HCT116 (cell line): ENCODE measurements around the gene IDI1. TPM values are rescaled to one million over a fixed set of nuclear protein-coding genes. Genes with fewer than 3 reads are reported as not detected.

Source experiments
- ATAC-seq: fragments of 200-7000 bp; cut with Tn5 transposase; 2 replicates; pipeline ENCODE4 v1.9.1; 2020; ENCODE audit warnings: mild to moderate bottlenecking, moderate library complexity
- BruUV-seq: library from RNA; stranded (reverse); fragments of 400-500 nt; replicated peaks from 2 replicates; lab custom pipeline; 2021; lab: Mats Ljungman, UMichigan
- CTCF ChIA-PET: fragments of 300-600 bp; sonication (Branson Sonifier 250); formaldehyde crosslinking; loops from one replicate; lab custom pipeline; 2021; ENCODE audit warnings: antibody characterized with exemption; lab: Charles Lee
- POLR2A ChIA-PET: fragments of 300-600, 350-600 bp; sonication (Branson Sonifier 250); formaldehyde crosslinking; loops from one replicate; lab custom pipeline; 2021; ENCODE audit warnings: antibody characterized with exemption; lab: Charles Lee
- RAD21 ChIA-PET, 2 experiments: fragments of 300-600 bp; sonication (Branson Sonifier 250); formaldehyde crosslinking; loops; one replicate each; lab custom pipeline; 2023; ENCODE audit warnings: low total read pairs in 2 of 2; ENCODE audit not compliant: uncharacterized antibody in 2 of 2, unreplicated experiment in 2 of 2, low non-redundant PET in 1 of 2; lab: Charles Lee
- DNase-seq: peaks from one replicate; pipeline ENCODE4 v3.0.0-alpha.2; 2010; ENCODE audit warnings: low read depth, low spot score
- H2AFZ ChIP-seq: fragments of 200-600 bp; shearing (Covaris generic), sonication (generic); 2 replicates; pipeline ENCODE4 v1.6.1; 2017; ENCODE audit warnings: low read depth, mixed run types, mixed read lengths, antibody characterized with exemption, low read length; ENCODE audit not compliant: poor library complexity, severe bottlenecking
- H3K27ac ChIP-seq: 2 replicates; pipeline ENCODE4 v1.5.1; 2012; ENCODE audit warnings: low read depth, low read length
- H3K27me3 ChIP-seq: fragments of 200-600 bp; sonication (generic); 2 replicates; pipeline ENCODE4 v1.6.1; 2016; ENCODE audit warnings: mixed run types, low read length, mixed read lengths; ENCODE audit not compliant: insufficient read depth
- H3K36me3 ChIP-seq, 2 experiments: fragments of 200-500 bp in 1 of 2; fragments of 200-600 bp in 1 of 2; sonication (Bioruptor generic) in 1 of 2; sonication (generic) in 1 of 2; 2 replicates each; pipeline versions ENCODE4 v1.5.1 to v1.6.1; 2014 to 2016; ENCODE audit warnings: low read length in 2 of 2, inconsistent platforms in 1 of 2, mixed read lengths in 1 of 2, mixed run types in 1 of 2; ENCODE audit not compliant: insufficient read depth in 2 of 2, control insufficient read depth in 1 of 2
- H3K4me1 ChIP-seq, 2 experiments: fragments of 200-600 bp in 1 of 2; sonication (generic) in 1 of 2; 2 replicates each; pipeline versions ENCODE4 v1.5.1 to v1.6.1; 2012 to 2017; ENCODE audit warnings: low read length in 2 of 2, inconsistent platforms in 1 of 2, mild to moderate bottlenecking in 1 of 2, mixed read lengths in 1 of 2, mixed run types in 1 of 2, moderate library complexity in 1 of 2; ENCODE audit not compliant: insufficient read depth in 2 of 2, control insufficient read depth in 1 of 2
- H3K4me2 ChIP-seq: fragments of 200-600 bp; sonication (generic); 2 replicates; pipeline ENCODE4 v1.6.1; 2017; ENCODE audit warnings: mixed run types, low read length, mixed read lengths
- H3K4me3 ChIP-seq, 2 experiments: fragments of 200-600 bp in 1 of 2; sonication (generic) in 1 of 2; replicated peaks in 1 of 2; 2 replicates each; pipeline ENCODE4 v1.5.1; 2011 to 2016; ENCODE audit warnings: low read length in 2 of 2, control low read depth in 1 of 2, low read depth in 1 of 2, mild to moderate bottlenecking in 1 of 2, mixed read lengths in 1 of 2, mixed run types in 1 of 2
- H3K79me2 ChIP-seq: fragments of 200-600 bp; sonication (generic); 2 replicates; pipeline ENCODE4 v1.6.1; 2017; ENCODE audit warnings: mild to moderate bottlenecking, mixed run types, low read length, moderate library complexity, mixed read lengths; ENCODE audit not compliant: insufficient read depth
- H3K9ac ChIP-seq: fragments of 200-600 bp; sonication (generic); 2 replicates; pipeline ENCODE4 v1.6.1; 2016; ENCODE audit warnings: low read length, mixed read lengths
- H3K9me2 ChIP-seq: fragments of 200-600 bp; sonication (generic), shearing (Covaris generic); 2 replicates; pipeline ENCODE4 v1.6.1; 2017; ENCODE audit warnings: mixed run types, mild to moderate bottlenecking, moderate library complexity; ENCODE audit not compliant: insufficient read depth
- H3K9me3 ChIP-seq, 2 experiments: fragments of 200-500 bp in 1 of 2; fragments of 200-600 bp in 1 of 2; sonication (Bioruptor generic) in 1 of 2; sonication (generic) in 1 of 2; 2 replicates each; pipeline ENCODE4 v1.6.1; 2014 to 2017; ENCODE audit warnings: low read length in 2 of 2, mixed read lengths in 2 of 2, inconsistent platforms in 1 of 2, low read depth in 1 of 2, mild to moderate bottlenecking in 1 of 2, mixed run types in 1 of 2, moderate library complexity in 1 of 2; ENCODE audit not compliant: control insufficient read depth in 1 of 2, insufficient read depth in 1 of 2
- H4K20me1 ChIP-seq: fragments of 200-600 bp; sonication (generic), shearing (Covaris generic); 2 replicates; pipeline ENCODE4 v1.6.1; 2017; ENCODE audit warnings: mixed run types, mild to moderate bottlenecking, moderate library complexity; ENCODE audit not compliant: insufficient read depth
- CEBPB ChIP-seq: IDR thresholded peaks from 2 replicates; pipeline ENCODE4 v1.6.1; 2012; ENCODE audit warnings: low read depth
- EZH2phosphoT487 ChIP-seq: fragments of 200-600 bp; IDR thresholded peaks from 2 replicates; pipeline ENCODE4 v1.6.1; 2018; ENCODE audit warnings: antibody characterized with exemption, borderline replicate concordance
- JUND ChIP-seq: IDR thresholded peaks from 2 replicates; pipeline ENCODE4 v1.6.1; 2012
- SP1 ChIP-seq: IDR thresholded peaks from 2 replicates; pipeline ENCODE4 v1.6.1; 2012; ENCODE audit warnings: low read depth
- TCF7L2 ChIP-seq: IDR thresholded peaks from 2 replicates; pipeline ENCODE4 v1.7.0; 2011; ENCODE audit warnings: borderline replicate concordance, inconsistent platforms; ENCODE audit not compliant: insufficient read depth, insufficient read length; ENCODE audit errors: extremely low read depth
- ZNF274 ChIP-seq: fragments of 200-500 bp; sonication (Bioruptor generic); IDR thresholded peaks from 2 replicates; pipeline ENCODE4 v1.6.1; 2014; ENCODE audit warnings: mild to moderate bottlenecking, low read depth, low read length, inconsistent platforms
- intact Hi-C: fragments of 100-400 bp; cut with micrococcal nuclease; formaldehyde crosslinking; loops from 2 replicates; pipeline ENCODE4 v1.10.0; 2022
- total RNA-seq: library from RNA; stranded (reverse); gene quantifications from one replicate; pipeline ENCODE4 v1.2.1, GENCODE V29; 2021; ENCODE audit not compliant: unreplicated experiment
- TF ChIP-seq, protein P1 (sequence below): IDR thresholded peaks from 2 replicates; pipeline ENCODE4 v1.6.1; 2012
- TF ChIP-seq, protein P2 (sequence below), 3 experiments: fragments of 200-600 bp in 1 of 3; sonication (generic) in 1 of 3; IDR thresholded peaks in 2 of 3; conservative IDR thresholded peaks in 1 of 3; 2 replicates each; pipeline ENCODE4 v1.5.1; 2012 to 2017; ENCODE audit warnings: low read depth in 2 of 3, low read length in 2 of 3, antibody characterized with exemption in 1 of 3, borderline replicate concordance in 1 of 3, control low read depth in 1 of 3, mild to moderate bottlenecking in 1 of 3, mixed read lengths in 1 of 3, mixed run types in 1 of 3, moderate library complexity in 1 of 3; ENCODE audit not compliant: insufficient read depth in 1 of 3
- TF ChIP-seq, protein P3 (sequence below): IDR thresholded peaks from 2 replicates; pipeline ENCODE4 v1.6.1; 2012; ENCODE audit warnings: low read depth
- TF ChIP-seq, protein P4 (sequence below): IDR thresholded peaks from 2 replicates; pipeline ENCODE4 v1.6.1; 2011; ENCODE audit warnings: mild to moderate bottlenecking, low read length, moderate library complexity; ENCODE audit not compliant: insufficient replicate concordance; ENCODE audit errors: extremely low read depth

Gene IDI1
- total RNA-seq, 1 experiment from 2014 or later: 37.8 TPM

DNA sequence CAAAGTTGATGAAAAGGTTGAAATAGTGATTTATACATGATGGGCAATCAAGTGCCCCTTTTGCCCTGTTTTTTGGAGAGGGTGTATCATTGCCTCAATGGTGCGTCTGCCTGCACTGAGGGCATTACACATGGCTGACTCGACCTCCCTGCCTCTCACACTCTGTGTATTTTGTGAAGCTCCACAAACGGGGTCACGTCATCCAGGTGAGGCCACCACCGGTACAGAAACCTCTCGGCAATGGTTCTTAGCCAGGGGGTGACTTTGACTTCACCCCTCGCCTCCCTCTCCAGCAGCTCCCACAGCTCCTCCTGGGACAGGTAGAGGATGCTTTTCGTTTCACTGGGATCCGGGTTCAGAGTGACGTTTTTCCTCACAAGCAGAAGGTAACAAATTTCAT is 29.6 kb downstream of the IDI1 start:
- no peak for TF ChIP-seq SP1
- TF ChIP-seq, protein P1, sequence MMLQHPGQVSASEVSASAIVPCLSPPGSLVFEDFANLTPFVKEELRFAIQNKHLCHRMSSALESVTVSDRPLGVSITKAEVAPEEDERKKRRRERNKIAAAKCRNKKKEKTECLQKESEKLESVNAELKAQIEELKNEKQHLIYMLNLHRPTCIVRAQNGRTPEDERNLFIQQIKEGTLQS: no peak
- no peak for TF ChIP-seq EZH2phosphoT487
- TF ChIP-seq, protein P2, sequence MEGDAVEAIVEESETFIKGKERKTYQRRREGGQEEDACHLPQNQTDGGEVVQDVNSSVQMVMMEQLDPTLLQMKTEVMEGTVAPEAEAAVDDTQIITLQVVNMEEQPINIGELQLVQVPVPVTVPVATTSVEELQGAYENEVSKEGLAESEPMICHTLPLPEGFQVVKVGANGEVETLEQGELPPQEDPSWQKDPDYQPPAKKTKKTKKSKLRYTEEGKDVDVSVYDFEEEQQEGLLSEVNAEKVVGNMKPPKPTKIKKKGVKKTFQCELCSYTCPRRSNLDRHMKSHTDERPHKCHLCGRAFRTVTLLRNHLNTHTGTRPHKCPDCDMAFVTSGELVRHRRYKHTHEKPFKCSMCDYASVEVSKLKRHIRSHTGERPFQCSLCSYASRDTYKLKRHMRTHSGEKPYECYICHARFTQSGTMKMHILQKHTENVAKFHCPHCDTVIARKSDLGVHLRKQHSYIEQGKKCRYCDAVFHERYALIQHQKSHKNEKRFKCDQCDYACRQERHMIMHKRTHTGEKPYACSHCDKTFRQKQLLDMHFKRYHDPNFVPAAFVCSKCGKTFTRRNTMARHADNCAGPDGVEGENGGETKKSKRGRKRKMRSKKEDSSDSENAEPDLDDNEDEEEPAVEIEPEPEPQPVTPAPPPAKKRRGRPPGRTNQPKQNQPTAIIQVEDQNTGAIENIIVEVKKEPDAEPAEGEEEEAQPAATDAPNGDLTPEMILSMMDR (IDR thresholded peaks at IDR 0.05 in 2 of 3, conservative IDR thresholded peaks at IDR 0.05 in 1 of 3; ENCODE audit: borderline replicate concordance in 1 of 3, insufficient read depth in 1 of 3, low read depth in 2 of 3, low read length in 2 of 3): no peak
- TF ChIP-seq, protein P3, sequence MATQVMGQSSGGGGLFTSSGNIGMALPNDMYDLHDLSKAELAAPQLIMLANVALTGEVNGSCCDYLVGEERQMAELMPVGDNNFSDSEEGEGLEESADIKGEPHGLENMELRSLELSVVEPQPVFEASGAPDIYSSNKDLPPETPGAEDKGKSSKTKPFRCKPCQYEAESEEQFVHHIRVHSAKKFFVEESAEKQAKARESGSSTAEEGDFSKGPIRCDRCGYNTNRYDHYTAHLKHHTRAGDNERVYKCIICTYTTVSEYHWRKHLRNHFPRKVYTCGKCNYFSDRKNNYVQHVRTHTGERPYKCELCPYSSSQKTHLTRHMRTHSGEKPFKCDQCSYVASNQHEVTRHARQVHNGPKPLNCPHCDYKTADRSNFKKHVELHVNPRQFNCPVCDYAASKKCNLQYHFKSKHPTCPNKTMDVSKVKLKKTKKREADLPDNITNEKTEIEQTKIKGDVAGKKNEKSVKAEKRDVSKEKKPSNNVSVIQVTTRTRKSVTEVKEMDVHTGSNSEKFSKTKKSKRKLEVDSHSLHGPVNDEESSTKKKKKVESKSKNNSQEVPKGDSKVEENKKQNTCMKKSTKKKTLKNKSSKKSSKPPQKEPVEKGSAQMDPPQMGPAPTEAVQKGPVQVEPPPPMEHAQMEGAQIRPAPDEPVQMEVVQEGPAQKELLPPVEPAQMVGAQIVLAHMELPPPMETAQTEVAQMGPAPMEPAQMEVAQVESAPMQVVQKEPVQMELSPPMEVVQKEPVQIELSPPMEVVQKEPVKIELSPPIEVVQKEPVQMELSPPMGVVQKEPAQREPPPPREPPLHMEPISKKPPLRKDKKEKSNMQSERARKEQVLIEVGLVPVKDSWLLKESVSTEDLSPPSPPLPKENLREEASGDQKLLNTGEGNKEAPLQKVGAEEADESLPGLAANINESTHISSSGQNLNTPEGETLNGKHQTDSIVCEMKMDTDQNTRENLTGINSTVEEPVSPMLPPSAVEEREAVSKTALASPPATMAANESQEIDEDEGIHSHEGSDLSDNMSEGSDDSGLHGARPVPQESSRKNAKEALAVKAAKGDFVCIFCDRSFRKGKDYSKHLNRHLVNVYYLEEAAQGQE: no peak
- TF ChIP-seq CEBPB: no peak
- TF ChIP-seq, protein P4, sequence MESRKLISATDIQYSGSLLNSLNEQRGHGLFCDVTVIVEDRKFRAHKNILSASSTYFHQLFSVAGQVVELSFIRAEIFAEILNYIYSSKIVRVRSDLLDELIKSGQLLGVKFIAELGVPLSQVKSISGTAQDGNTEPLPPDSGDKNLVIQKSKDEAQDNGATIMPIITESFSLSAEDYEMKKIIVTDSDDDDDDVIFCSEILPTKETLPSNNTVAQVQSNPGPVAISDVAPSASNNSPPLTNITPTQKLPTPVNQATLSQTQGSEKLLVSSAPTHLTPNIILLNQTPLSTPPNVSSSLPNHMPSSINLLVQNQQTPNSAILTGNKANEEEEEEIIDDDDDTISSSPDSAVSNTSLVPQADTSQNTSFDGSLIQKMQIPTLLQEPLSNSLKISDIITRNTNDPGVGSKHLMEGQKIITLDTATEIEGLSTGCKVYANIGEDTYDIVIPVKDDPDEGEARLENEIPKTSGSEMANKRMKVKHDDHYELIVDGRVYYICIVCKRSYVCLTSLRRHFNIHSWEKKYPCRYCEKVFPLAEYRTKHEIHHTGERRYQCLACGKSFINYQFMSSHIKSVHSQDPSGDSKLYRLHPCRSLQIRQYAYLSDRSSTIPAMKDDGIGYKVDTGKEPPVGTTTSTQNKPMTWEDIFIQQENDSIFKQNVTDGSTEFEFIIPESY: no peak
- TF ChIP-seq JUND: no peak
- no peak for TF ChIP-seq ZNF274
- TF ChIP-seq TCF7L2: no peak
- no peak overlapping the region for H3K4me3 ChIP-seq
- H3K4me1 ChIP-seq: no peaks in the 10 kb centered on the region
- H4K20me1 ChIP-seq: no peaks in the 10 kb centered on the region
- no peaks in the 10 kb centered on the region for H3K9me3 ChIP-seq
- ChIA-PET CTCF (no interaction called here), RAD21 (no interaction called here), POLR2A (no interaction called here)
- H3K9ac ChIP-seq: no peak overlapping the region
- H3K27me3 ChIP-seq: no peaks in the 10 kb centered on the region
- no peak overlapping the region for H2AFZ ChIP-seq
- no peak overlapping the region for H3K4me2 ChIP-seq
- H3K79me2 ChIP-seq: peaks cover 5% of the 10 kb centered on the region; the same call in 1 of the 2 replicates
- no TSS peak for BruUV-seq
- H3K27ac ChIP-seq: no peak overlapping the region
- no peak for DNase-seq
- no peak for ATAC-seq
- no peaks in the 10 kb centered on the region for H3K9me2 ChIP-seq
- peaks cover 32 to 36% of the 10 kb centered on the region in 2 experiments for H3K36me3 ChIP-seq
- intact Hi-C loops: no loop called here
